Naive B cell (primary cell): ENCODE results near the gene FOXO1. TPM values are rescaled to one million over a fixed set of nuclear protein-coding genes. Genes with fewer than 3 reads are reported as not detected.

Experiments used
- ATAC-seq, 2 donors: fragments of 150-1000 bp; cut with Tn5 transposase; 2 replicates each; pipeline ENCODE4 v1.10.0; 2021; ENCODE audit warnings: low read depth in 2 of 2, mild to moderate bottlenecking in 2 of 2, moderate library complexity in 2 of 2
- DNase-seq: peaks from one replicate; pipeline ENCODE4 v3.0.0; 2022
- H3K27ac Mint-ChIP-seq, 6 donors: one replicate each; pipeline ENCODE4 v1.8.0; 2020 to 2022; ENCODE audit warnings: mild to moderate bottlenecking in 6 of 6, mixed read lengths in 6 of 6, moderate library complexity in 5 of 6, inconsistent platforms in 2 of 6
- H3K27me3 Mint-ChIP-seq, 3 donors: one replicate each; pipeline ENCODE4 v1.8.0; 2021 to 2022; ENCODE audit warnings: mixed read lengths in 3 of 3, mild to moderate bottlenecking in 1 of 3
- H3K36me3 Mint-ChIP-seq, 2 donors: one replicate each; pipeline ENCODE4 v1.8.0; 2020 to 2022; ENCODE audit warnings: mixed read lengths in 2 of 2, inconsistent platforms in 1 of 2, mild to moderate bottlenecking in 1 of 2
- H3K4me1 Mint-ChIP-seq, 3 donors: one replicate each; pipeline ENCODE4 v1.8.0; 2020 to 2022; ENCODE audit warnings: mixed read lengths in 3 of 3, inconsistent platforms in 1 of 3, mild to moderate bottlenecking in 1 of 3, moderate library complexity in 1 of 3
- H3K4me3 Mint-ChIP-seq, 8 donors: one replicate each; pipeline ENCODE4 v1.8.0; 2020 to 2022; ENCODE audit warnings: mild to moderate bottlenecking in 8 of 8, mixed read lengths in 8 of 8, moderate library complexity in 8 of 8, inconsistent platforms in 2 of 8
- H3K9me3 Mint-ChIP-seq, 7 donors: one replicate each; pipeline ENCODE4 v1.8.0; 2020 to 2022; ENCODE audit warnings: mixed read lengths in 7 of 7, mild to moderate bottlenecking in 5 of 7, inconsistent platforms in 2 of 7, moderate library complexity in 1 of 7
- polyA plus RNA-seq, 6 donors: library from polyadenylated mRNA; unstranded; fragments of 300-500 nt; fragmentation: Illumina TruSeq; gene quantifications; one replicate each; pipeline ENCODE4 v1.2.3, GENCODE V29; 2021; ENCODE audit warnings: low read depth in 6 of 6

Gene FOXO1
- polyA plus RNA-seq, 6 donors from 2014 or later: 70.3 to 174 (median 117) TPM

DNA sequence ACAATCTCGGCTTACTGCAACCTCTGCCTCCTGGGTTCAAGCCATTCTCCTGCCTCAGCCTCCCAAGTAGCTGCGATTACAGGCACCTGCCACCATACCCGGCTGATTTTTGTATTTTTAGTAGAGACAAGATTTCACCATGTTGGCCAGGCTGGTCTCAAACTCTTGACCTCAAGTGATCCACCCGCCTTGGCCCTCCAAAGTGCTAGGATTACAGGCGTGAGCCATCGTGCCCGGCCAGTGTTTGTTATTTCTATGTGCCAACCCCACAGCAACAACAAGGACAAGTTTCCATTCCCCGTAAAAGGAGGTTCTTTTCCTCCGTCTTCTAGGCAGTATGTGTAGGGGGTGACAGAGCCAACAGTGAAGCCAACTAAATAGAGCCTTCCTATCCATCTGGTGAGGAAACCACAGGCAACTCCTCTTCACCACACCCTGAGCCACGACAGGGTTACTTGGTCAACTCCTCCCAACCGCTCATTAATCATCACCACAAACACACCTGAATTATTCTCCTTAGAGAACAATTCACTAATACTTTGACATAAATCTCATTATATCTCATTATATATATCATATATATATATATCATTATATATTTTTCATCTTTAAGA lies 25.5 kb downstream of the FOXO1 start:
- peak overlapping the region in 6 of 8 donors; percentile 46 to 81 (median 67) for H3K4me3 Mint-ChIP-seq
- H3K4me1 Mint-ChIP-seq: peaks cover 70 to 98% (median 88%) of the 10 kb centered on the region in 3 donors
- DNase-seq (no peak), ATAC-seq (no peak)
- no peaks in the 10 kb centered on the region for H3K36me3 Mint-ChIP-seq
- H3K27me3 Mint-ChIP-seq: no peaks in the 10 kb centered on the region
- no peaks in the 10 kb centered on the region for H3K9me3 Mint-ChIP-seq
- H3K27ac Mint-ChIP-seq: peak overlapping the region; percentile 84 to 97 (median 90)

DNA sequence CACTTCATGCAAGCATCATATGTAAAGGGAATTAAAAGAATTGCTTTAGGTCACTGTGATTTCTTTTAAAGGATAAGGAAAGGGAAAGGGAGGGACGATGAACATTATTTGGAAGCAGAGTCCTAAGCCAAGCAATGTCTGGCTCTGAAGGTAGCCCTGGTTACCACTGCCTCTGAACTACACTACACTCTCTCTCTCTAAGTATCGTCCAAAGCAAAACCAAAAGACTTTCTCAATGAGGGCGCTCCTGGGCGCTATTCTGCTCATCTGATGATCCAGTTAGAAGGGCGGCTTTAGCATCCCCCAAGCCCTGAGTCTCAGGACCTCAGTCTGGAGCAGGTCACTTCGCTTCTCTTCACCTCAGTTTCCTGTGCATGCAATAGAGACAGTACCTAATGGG lies 26.2 kb downstream of the FOXO1 start:
- ATAC-seq (no peak), DNase-seq (no peak)
- H3K4me3 Mint-ChIP-seq: peak overlapping the region in 6 of 8 donors; percentile 6 to 81 (median 55)
- no peaks in the 10 kb centered on the region for H3K9me3 Mint-ChIP-seq
- peaks cover 72 to 98% (median 88%) of the 10 kb centered on the region in 3 donors for H3K4me1 Mint-ChIP-seq
- peaks cover 0 to 4% of the 10 kb centered on the region in 2 donors for H3K36me3 Mint-ChIP-seq
- peak overlapping the region; percentile 84 to 97 (median 90) for H3K27ac Mint-ChIP-seq
- no peaks in the 10 kb centered on the region for H3K27me3 Mint-ChIP-seq

DNA sequence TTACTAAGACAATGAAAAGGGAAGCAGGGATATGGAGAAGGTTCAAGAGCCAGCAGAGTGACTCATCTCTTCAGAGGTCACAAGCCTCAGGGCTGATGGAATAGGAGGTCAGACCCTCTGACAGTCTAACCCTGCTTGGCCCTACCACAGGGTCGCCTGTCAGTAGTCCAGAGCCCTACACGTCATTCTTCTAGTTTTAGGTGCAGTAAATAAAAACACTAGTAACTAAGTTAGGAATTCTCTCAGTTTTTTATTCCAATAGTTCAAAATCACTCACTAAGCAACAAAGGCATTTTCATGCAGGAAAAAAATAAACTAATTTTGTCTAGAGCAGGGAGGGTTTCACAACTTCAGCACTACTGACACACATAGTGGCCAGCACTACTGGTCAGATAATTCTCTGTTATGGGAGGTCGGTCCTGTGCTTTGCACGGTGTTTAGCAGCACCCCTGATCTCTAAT lies 27.2 kb downstream of the FOXO1 start:
- DNase-seq (no peak), ATAC-seq (no peak)
- Mint-ChIP-seq H3K9me3 (no peaks in the 10 kb centered on the region), H3K27me3 (no peaks in the 10 kb centered on the region), H3K27ac (peak overlapping the region; percentile 84 to 99 (median 92)), H3K36me3 (peaks cover 0 to 7% of the 10 kb centered on the region in 2 donors), H3K4me1 (peaks cover 68 to 98% (median 88%) of the 10 kb centered on the region in 3 donors), H3K4me3 (peak overlapping the region in 7 of 8 donors; percentile 22 to 87 (median 45))

DNA sequence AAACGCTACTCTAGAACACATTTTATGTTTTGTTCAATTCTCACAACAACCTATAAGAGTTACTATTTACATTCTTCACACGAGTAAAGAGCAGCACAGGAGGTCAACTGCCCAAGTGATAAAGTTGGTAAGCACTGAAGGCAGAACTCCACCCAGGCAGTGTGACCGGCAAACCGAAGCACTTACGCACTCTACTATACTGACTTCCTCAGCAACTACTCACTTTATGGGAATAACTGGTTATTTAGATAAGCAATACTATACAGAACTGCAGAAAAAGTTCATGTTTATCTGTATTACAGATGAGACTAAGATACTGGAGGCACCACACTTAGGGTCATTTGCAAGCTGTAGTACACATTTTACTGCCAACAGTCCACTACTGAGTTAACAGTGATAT lies 28.8 kb downstream of the FOXO1 start:
- Mint-ChIP-seq H3K27ac (peak overlapping the region; percentile 86 to 99 (median 97)), H3K36me3 (peaks cover 0 to 7% of the 10 kb centered on the region in 2 donors), H3K4me3 (peak overlapping the region; percentile 61 to 92 (median 82)), H3K4me1 (peaks cover 71 to 96% (median 88%) of the 10 kb centered on the region in 3 donors), H3K27me3 (no peaks in the 10 kb centered on the region), H3K9me3 (no peaks in the 10 kb centered on the region)
- ATAC-seq (peak; percentile 86 to 87), DNase-seq (peak; percentile 43)

DNA sequence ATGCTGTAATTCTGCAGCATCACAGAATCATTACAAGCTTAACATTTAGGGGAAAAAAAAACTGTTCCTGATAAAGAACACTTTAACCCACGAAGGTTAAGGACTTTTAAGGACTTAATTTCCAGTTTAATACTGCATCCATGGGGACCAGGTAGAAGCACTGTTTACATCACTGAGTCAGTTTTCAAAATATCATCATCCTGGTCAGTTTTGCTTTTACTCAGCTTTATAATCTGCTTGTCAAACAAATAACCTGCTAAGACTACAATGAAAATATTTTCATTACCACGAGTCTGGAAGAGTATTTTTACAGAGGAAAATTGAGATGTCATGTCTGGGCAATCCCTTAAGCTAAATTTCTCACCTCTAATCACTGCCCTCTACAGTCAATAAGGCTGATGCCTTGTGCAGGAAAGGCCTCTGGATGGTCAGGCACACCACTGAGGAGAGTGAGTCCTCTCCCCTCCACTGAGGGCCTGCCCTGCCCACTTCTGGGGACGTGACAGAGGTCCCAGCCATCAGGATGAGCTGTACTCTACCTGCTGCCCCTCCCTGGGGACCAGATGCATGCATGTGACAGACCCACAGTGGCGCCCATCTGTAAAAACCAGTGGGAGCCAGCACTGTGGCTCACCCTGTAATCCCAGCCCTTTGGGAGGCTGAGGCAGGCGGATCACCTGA lies 31.0 kb downstream of the FOXO1 start:
- no peak for ATAC-seq
- H3K27ac Mint-ChIP-seq: peak overlapping the region; percentile 49 to 96 (median 90)
- peaks cover 70 to 96% (median 89%) of the 10 kb centered on the region in 3 donors for H3K4me1 Mint-ChIP-seq
- no peak for DNase-seq
- no peaks in the 10 kb centered on the region for H3K27me3 Mint-ChIP-seq
- H3K4me3 Mint-ChIP-seq: peak overlapping the region in 7 of 8 donors; percentile 29 to 82 (median 60)
- H3K9me3 Mint-ChIP-seq: no peaks in the 10 kb centered on the region
- peaks cover 0 to 14% of the 10 kb centered on the region in 2 donors for H3K36me3 Mint-ChIP-seq

DNA sequence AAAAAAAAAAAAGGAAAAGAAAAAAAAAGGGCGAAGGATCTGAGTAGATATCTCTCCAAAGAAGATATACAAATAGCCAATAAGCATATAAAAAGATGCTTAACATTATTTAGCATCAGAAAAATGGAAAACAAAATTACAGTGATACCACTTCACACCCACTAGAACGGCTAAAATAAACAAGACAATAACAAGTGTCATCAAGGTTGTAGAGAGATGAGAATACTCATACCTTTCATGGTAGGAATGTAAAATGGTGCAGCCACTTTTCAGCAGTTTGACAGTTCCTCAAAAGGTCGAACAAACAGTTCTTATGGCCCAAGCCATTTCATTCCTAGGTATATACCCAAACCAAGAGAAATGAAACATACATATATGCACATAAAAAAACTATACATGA lies 33.5 kb downstream of the FOXO1 start:
- Mint-ChIP-seq H3K27me3 (no peaks in the 10 kb centered on the region), H3K36me3 (peaks cover 0 to 19% of the 10 kb centered on the region in 2 donors), H3K27ac (peak overlapping the region in 4 of 6 donors; percentile 37 to 85 (median 63)), H3K4me3 (peak overlapping the region in 2 of 8 donors; percentile 13 to 79), H3K9me3 (no peaks in the 10 kb centered on the region), H3K4me1 (peaks cover 62 to 95% (median 89%) of the 10 kb centered on the region in 3 donors)
- ATAC-seq (no peak), DNase-seq (no peak)

DNA sequence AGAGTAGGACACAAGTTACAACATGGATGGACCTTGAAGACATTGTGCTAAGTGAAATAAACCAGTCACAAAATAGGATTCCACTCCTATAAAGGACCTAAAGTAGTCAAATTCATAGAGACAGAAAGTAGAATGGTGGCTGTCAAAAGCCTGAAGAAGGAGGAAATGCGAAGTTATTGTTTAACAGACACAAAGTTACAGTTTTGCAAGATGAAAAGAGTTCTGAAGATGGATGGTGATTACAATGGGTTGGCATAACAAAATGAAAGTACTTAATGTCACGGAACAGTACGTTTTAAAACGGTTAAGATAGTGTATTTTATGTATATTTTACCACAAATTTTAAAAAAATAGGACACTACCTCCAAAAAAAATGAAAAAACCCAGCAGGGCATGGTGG lies 34.8 kb downstream of the FOXO1 start:
- DNase-seq (no peak), ATAC-seq (no peak)
- Mint-ChIP-seq H3K36me3 (peaks cover 8 to 19% of the 10 kb centered on the region in 2 donors), H3K9me3 (no peaks in the 10 kb centered on the region), H3K27ac (peak overlapping the region in 5 of 6 donors; percentile 74 to 91 (median 81)), H3K4me1 (peaks cover 64 to 95% (median 94%) of the 10 kb centered on the region in 3 donors), H3K4me3 (peak overlapping the region in 4 of 8 donors; percentile 0 to 83 (median 67)), H3K27me3 (no peaks in the 10 kb centered on the region)

DNA sequence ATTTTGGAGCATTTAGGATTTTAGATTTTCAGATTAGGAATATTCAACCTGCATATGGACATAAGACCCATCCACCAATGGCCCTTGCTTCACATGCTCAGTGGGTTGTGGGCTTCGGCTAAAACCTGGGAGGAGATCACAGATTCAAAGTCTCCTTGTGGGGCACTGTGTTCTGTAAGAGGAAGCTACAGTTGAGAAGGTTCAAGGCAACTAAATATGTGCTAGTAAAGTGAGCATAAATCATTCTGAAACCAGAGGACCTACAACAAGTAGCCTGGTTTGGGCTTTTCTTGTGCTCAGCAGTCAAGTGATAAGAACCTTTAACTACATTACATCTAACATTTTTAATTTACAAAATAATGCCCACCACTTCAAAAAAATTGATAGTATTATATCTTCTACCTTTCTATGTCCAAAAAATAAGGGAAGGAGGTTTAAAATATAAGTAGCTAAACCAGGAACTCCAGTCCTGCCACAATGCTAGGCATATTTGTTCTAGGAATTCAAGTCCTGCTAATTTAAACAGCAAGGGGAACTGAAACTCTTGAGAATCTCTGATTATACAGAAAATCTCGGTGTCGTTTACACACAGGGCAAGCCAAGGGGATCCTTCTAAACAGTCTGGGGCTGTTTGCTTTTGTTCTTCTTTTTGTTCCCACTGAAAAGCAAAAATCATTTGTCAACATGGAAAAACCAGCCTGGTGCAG lies 36.6 kb downstream of the FOXO1 start:
- H3K27me3 Mint-ChIP-seq: no peaks in the 10 kb centered on the region
- no peaks in the 10 kb centered on the region for H3K9me3 Mint-ChIP-seq
- peak overlapping the region; percentile 39 to 86 (median 68) for H3K4me3 Mint-ChIP-seq
- H3K27ac Mint-ChIP-seq: peak overlapping the region; percentile 43 to 92 (median 78)
- DNase-seq (peak; percentile 52), ATAC-seq (peak; percentile 76 to 77)
- peaks cover 12% of the 10 kb centered on the region in 2 donors for H3K36me3 Mint-ChIP-seq
- peaks cover 65 to 92% (median 90%) of the 10 kb centered on the region in 3 donors for H3K4me1 Mint-ChIP-seq

DNA sequence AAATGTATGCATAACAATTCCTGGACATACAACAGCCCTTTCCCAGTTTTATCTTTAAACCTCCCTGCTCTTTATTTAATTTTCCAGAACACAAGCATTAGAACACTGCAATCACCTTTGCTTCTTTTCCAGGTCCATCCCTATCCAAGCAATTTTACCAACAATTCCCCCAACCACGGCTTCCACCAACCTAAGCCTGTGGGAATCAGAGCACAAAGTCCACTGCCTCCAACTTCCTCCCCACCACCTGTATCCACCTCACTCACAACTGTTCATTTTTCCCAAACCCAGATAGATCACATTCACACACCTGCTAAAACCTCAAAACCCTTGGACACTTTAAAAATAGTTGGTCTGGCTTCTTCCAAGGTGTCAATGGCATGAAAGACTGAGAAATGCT lies 39.5 kb downstream of the FOXO1 start:
- H3K27ac Mint-ChIP-seq: peak overlapping the region; percentile 22 to 94 (median 33)
- peak overlapping the region; percentile 23 to 71 (median 50) for H3K4me3 Mint-ChIP-seq

DNA sequence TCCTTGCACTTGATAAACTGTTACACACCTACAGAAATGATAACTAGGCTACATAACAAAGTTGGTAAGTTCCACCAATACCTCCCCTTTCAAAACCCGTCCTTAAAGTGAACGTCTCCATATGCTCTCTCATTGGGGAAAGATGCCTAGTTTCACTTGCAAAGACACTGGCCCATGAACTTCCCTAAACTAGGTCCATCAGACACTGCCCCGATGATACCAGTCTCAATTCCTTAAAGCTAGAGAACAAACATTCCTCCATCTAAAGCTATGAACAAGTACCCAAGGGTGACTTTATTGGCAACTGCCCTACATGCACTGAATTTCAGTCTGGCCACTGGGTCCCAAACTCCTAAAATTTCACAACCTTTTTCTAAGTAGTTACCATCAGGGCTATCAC lies 39.9 kb downstream of the FOXO1 start:
- ATAC-seq: peak; percentile 64 to 70
- Mint-ChIP-seq H3K36me3 (peaks cover 10 to 12% of the 10 kb centered on the region in 2 donors), H3K27ac (peak overlapping the region in 4 of 6 donors; percentile 28 to 88 (median 67)), H3K27me3 (no peaks in the 10 kb centered on the region), H3K9me3 (no peaks in the 10 kb centered on the region), H3K4me3 (peak overlapping the region in 7 of 8 donors; percentile 21 to 72 (median 56)), H3K4me1 (peaks cover 64 to 88% (median 83%) of the 10 kb centered on the region in 3 donors)
- DNase-seq: peak; percentile 47

More for the DNA sequence above, 39.5 kb downstream of the FOXO1 start:
- DNase-seq: no peak
- Mint-ChIP-seq H3K4me1 (peaks cover 67 to 92% (median 87%) of the 10 kb centered on the region in 3 donors), H3K27me3 (no peaks in the 10 kb centered on the region), H3K9me3 (no peaks in the 10 kb centered on the region), H3K36me3 (peaks cover 12% of the 10 kb centered on the region in 2 donors)
- ATAC-seq: no peak

DNA sequence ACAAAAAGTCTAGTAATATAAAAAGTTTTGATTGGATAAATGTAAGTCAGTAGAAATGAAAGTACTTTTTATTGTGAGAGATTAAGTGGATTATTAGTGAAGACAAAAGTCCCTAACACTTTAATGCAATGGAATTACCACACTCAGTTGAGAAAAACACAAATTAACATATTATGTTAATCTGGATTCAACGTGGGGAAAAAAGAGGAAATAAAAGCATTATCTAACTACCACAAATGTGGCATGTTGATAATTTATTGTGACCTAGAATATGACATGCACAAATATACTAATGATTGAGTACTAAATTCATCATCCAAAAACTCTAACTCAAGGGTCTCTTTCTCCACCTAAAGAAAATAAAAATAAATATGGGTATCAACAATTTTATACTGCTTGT lies 41.5 kb downstream of the FOXO1 start:
- ATAC-seq: peak; percentile 20 to 29
- peak; percentile 15 for DNase-seq
- no peaks in the 10 kb centered on the region for H3K27me3 Mint-ChIP-seq
- peaks cover 61 to 84% (median 80%) of the 10 kb centered on the region in 3 donors for H3K4me1 Mint-ChIP-seq
- peak overlapping the region in 6 of 8 donors; percentile 10 to 79 (median 46) for H3K4me3 Mint-ChIP-seq
- peaks cover 6 to 13% of the 10 kb centered on the region in 2 donors for H3K36me3 Mint-ChIP-seq
- H3K9me3 Mint-ChIP-seq: no peaks in the 10 kb centered on the region
- H3K27ac Mint-ChIP-seq: peak overlapping the region in 3 of 6 donors; percentile 11 to 28 (median 19)

DNA sequence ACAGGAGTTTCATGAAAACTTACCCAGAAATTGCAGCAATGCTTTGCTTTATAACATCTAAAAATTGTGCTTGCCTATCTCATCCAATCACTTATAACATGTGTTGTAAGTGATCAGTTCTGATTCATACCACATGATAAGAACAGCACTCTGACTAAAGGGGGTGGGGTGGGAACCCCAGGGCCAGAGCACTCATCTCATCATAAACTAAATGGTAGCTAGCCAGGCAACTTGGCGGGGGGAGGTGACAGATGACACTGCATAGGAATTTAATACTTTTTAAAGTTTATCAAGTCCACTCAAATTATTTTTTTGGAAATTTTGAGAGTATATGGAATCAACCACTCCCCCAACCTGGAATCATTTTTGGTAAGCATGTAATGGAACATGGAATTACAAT lies 42.1 kb downstream of the FOXO1 start:
- peak overlapping the region in 5 of 8 donors; percentile 43 to 79 (median 66) for H3K4me3 Mint-ChIP-seq
- no peaks in the 10 kb centered on the region for H3K27me3 Mint-ChIP-seq
- H3K4me1 Mint-ChIP-seq: peaks cover 61 to 84% (median 80%) of the 10 kb centered on the region in 3 donors
- ATAC-seq (no peak), DNase-seq (no peak)
- no peaks in the 10 kb centered on the region for H3K9me3 Mint-ChIP-seq
- peak overlapping the region in 1 of 6 donors; percentile 34 for H3K27ac Mint-ChIP-seq
- H3K36me3 Mint-ChIP-seq: peaks cover 6 to 19% of the 10 kb centered on the region in 2 donors

DNA sequence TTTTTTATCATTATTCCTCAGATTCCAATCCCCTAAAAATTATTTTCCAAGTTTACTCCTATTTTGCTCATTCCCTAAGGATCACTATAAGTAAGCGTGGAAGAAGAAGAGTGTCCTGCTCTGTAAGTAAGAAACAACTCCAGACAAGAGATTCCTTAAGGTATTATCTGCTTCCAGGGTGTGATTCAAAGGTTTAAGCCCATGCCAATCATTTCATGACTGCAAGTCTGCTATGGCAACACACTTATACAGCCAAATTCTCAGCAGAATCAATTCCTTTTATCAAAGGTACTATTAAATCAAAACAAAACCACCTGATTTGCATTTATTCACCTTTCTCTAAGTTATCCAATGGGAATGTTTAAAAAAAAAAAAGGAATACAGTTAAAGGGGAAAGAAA lies 43.7 kb downstream of the FOXO1 start:
- H3K4me1 Mint-ChIP-seq: peaks cover 65 to 87% (median 80%) of the 10 kb centered on the region in 3 donors
- no peaks in the 10 kb centered on the region for H3K9me3 Mint-ChIP-seq
- H3K27ac Mint-ChIP-seq: peak overlapping the region in 4 of 6 donors; percentile 22 to 88 (median 48)
- peak overlapping the region in 6 of 8 donors; percentile 10 to 72 (median 43) for H3K4me3 Mint-ChIP-seq
- H3K27me3 Mint-ChIP-seq: no peaks in the 10 kb centered on the region
- DNase-seq (no peak), ATAC-seq (no peak)
- peaks cover 4 to 19% of the 10 kb centered on the region in 2 donors for H3K36me3 Mint-ChIP-seq
